OCI-LY7 (cell line): ENCODE measurements around the gene HIVEP3. TPM values are rescaled to one million over a fixed set of nuclear protein-coding genes. Genes with fewer than 3 reads are reported as not detected.

Experiments
- BruUV-seq: library from RNA; stranded (reverse); fragments of 400-500 nt; replicated peaks from 2 replicates; lab custom pipeline; 2021; lab: Mats Ljungman, UMichigan
- CTCF ChIA-PET: fragments of 300-600 bp; sonication (Branson Sonifier 250); formaldehyde crosslinking; loops from one replicate; lab custom pipeline; 2022; ENCODE audit warnings: antibody characterized with exemption; ENCODE audit not compliant: unreplicated experiment; lab: Charles Lee
- POLR2A ChIA-PET: fragments of 300-600 bp; sonication (Branson Sonifier 250); formaldehyde crosslinking; loops from one replicate; lab custom pipeline; 2022; ENCODE audit warnings: antibody characterized with exemption; lab: Charles Lee
- DNase-seq: peaks from one replicate; pipeline ENCODE4 v3.0.0-alpha.2; 2015; ENCODE audit warnings: low spot score
- H2AFZ ChIP-seq: fragments of 200-600 bp; sonication (generic), shearing (Covaris generic); 2 replicates; pipeline ENCODE4 v1.6.1; 2014; ENCODE audit warnings: mild to moderate bottlenecking, antibody characterized with exemption, low read length, moderate library complexity
- H3K27ac ChIP-seq: fragments of 200-600 bp; sonication (generic); 2 replicates; pipeline ENCODE4 v1.5.1; 2014; ENCODE audit warnings: mixed run types, low read depth, mild to moderate bottlenecking, moderate library complexity, low read length, inconsistent platforms; ENCODE audit not compliant: poor library complexity, severe bottlenecking
- H3K36me3 ChIP-seq: fragments of 200-600 bp; sonication (generic); 2 replicates; pipeline ENCODE4 v1.6.1; 2014; ENCODE audit warnings: mild to moderate bottlenecking, antibody characterized with exemption, low read length, moderate library complexity, mixed read lengths; ENCODE audit not compliant: insufficient read depth
- H3K4me1 ChIP-seq: fragments of 200-600 bp; sonication (generic); 2 replicates; pipeline ENCODE4 v1.5.1; 2014; ENCODE audit warnings: mild to moderate bottlenecking, low read length; ENCODE audit not compliant: insufficient read depth, poor library complexity, severe bottlenecking
- H3K4me2 ChIP-seq: fragments of 200-600 bp; sonication (generic); 2 replicates; pipeline ENCODE4 v1.6.1; 2014; ENCODE audit warnings: mild to moderate bottlenecking, low read length
- H3K4me3 ChIP-seq: fragments of 200-600 bp; sonication (generic); 2 replicates; pipeline ENCODE4 v1.5.1; 2014; ENCODE audit warnings: mild to moderate bottlenecking, low read depth, low read length; ENCODE audit not compliant: poor library complexity, severe bottlenecking
- H3K79me2 ChIP-seq: fragments of 200-600 bp; sonication (generic); 2 replicates; pipeline ENCODE4 v1.6.1; 2016; ENCODE audit warnings: low read depth, mild to moderate bottlenecking, low read length, moderate library complexity, mixed read lengths; ENCODE audit not compliant: insufficient read depth
- H3K9me2 ChIP-seq: fragments of 200-600 bp; sonication (generic); 2 replicates; pipeline ENCODE4 v1.6.1; 2016; ENCODE audit warnings: mild to moderate bottlenecking, low read length, mixed read lengths; ENCODE audit not compliant: insufficient read depth
- H3K9me3 ChIP-seq: fragments of 200-600 bp; sonication (generic); 2 replicates; pipeline ENCODE4 v1.6.1; 2014; ENCODE audit warnings: mild to moderate bottlenecking, mixed run types, low read length, mixed read lengths
- H4K20me1 ChIP-seq: fragments of 200-600 bp; sonication (generic); 2 replicates; pipeline ENCODE4 v1.6.1; 2014; ENCODE audit warnings: mild to moderate bottlenecking, antibody characterized with exemption, low read length, moderate library complexity, mixed read lengths; ENCODE audit not compliant: insufficient read depth
- EZH2phosphoT487 ChIP-seq: fragments of 200-600 bp; sonication (generic); IDR thresholded peaks from 2 replicates; pipeline ENCODE4 v1.6.1; 2018; ENCODE audit warnings: low read depth, borderline replicate concordance, mild to moderate bottlenecking, mixed run types, antibody characterized with exemption, low read length, moderate library complexity, mixed read lengths
- intact Hi-C: fragments of 100-400 bp; cut with micrococcal nuclease; formaldehyde crosslinking; loops from one replicate; pipeline ENCODE4 v1.10.0; 2022; ENCODE audit not compliant: unreplicated experiment
- total RNA-seq, 2 experiments: library from RNA; depleted of rRNA in 1 of 2; stranded (reverse); fragments of >200 nt in 1 of 2; shearing (Covaris generic) in 1 of 2; gene quantifications; 2 replicates each; pipeline ENCODE4 v1.2.3, GENCODE V29; 2014 to 2022
- TF ChIP-seq, protein P1 (sequence below): fragments of 200-600 bp; sonication (generic); conservative IDR thresholded peaks from 2 replicates; pipeline ENCODE4 v1.5.1; 2014; ENCODE audit warnings: mild to moderate bottlenecking, antibody characterized with exemption, low read length, moderate library complexity, mixed read lengths

Gene HIVEP3
- total RNA-seq, 2 experiments from 2014 or later: 0.53 to 0.60 TPM

DNA sequence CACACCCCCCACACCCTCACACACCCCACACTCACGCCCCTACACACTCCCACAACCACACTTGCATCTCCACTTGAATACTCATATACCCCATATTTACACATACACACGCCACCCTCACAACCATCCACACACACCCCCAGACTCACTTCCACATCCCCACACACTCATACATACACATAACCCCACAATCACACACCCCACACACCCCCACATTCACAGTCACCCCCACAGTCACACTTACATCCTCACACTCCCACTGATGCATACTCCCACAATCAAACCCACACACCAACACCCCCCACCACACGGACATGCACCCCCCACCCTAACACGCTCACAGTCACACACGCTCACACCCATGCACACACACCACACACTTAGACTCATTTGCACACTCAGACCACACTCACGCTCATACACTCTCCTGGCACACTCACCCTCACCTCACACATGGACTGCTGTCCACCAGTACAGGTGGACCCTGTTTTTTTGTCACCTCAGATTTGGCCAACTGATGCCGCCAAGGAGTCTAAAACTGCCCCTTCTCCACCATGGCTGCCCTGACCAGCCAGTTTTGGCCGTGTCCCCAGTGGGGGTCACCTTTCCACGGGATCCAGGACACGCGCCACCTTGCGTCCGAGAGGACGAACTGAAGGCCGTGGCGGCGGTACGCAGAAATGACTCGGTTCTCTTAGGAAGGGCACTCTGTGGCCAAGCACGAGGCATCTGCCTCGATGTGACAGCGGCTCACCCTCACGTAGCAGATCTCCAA lies 388.9 kb downstream of the HIVEP3 start:
- TF ChIP-seq, protein P1, sequence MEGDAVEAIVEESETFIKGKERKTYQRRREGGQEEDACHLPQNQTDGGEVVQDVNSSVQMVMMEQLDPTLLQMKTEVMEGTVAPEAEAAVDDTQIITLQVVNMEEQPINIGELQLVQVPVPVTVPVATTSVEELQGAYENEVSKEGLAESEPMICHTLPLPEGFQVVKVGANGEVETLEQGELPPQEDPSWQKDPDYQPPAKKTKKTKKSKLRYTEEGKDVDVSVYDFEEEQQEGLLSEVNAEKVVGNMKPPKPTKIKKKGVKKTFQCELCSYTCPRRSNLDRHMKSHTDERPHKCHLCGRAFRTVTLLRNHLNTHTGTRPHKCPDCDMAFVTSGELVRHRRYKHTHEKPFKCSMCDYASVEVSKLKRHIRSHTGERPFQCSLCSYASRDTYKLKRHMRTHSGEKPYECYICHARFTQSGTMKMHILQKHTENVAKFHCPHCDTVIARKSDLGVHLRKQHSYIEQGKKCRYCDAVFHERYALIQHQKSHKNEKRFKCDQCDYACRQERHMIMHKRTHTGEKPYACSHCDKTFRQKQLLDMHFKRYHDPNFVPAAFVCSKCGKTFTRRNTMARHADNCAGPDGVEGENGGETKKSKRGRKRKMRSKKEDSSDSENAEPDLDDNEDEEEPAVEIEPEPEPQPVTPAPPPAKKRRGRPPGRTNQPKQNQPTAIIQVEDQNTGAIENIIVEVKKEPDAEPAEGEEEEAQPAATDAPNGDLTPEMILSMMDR: no peak
- TF ChIP-seq EZH2phosphoT487: no peak
- Histone ChIP-seq H3K4me1 (no peaks in the 10 kb centered on the region), H3K4me2 (no peak overlapping the region), H4K20me1 (no peaks in the 10 kb centered on the region), H2AFZ (no peak overlapping the region), H3K27ac (no peak overlapping the region), H3K36me3 (no peaks in the 10 kb centered on the region), H3K9me2 (no peaks in the 10 kb centered on the region), H3K9me3 (no peaks in the 10 kb centered on the region), H3K4me3 (no peak overlapping the region), H3K79me2 (no peaks in the 10 kb centered on the region)
- DNase-seq: no peak
- BruUV-seq: no TSS peak
- intact Hi-C loops: no loop called here
- CTCF ChIA-PET: no interaction called here
- POLR2A ChIA-PET: no interaction called here

DNA sequence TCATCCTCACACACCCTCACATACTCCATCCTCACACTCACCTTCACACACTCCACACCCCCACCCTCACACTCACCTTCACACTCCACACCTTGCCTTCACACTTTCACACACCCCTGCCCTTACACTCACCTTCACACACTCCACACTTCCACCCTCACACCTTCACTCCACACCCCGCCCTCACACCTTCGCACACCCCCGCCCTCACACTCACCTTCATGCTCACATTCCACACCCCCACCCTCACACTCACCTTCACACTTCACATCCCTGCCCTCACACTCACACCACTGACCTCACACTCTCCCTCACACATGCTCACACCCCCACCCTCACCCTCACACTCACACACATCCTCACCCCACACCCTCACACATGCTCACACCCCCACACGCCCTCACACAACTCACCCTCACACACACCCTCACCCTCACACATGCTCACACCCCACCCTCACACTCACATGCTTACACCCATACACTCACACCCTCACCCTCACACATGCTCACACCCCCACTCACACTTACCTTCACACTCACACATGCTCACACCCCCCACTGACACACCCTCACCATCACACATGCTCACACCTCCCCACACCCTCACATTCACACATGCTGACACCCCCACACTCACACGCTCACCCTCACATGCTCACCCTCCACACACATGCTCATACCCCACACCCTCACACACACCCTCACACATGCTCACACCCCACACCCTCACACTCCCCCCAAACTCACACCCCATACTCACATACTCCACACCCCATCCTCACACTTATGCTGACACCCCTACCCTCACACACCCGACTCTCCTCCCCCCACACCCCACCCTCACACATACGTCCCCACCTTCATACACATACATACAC lies 389.8 kb downstream of the HIVEP3 start:
- H3K9me3 ChIP-seq: no peaks in the 10 kb centered on the region
- H3K4me2 ChIP-seq: no peak overlapping the region
- no TSS peak for BruUV-seq
- no peaks in the 10 kb centered on the region for H3K9me2 ChIP-seq
- no peak overlapping the region for H3K27ac ChIP-seq
- intact Hi-C loops: no loop called here
- no peaks in the 10 kb centered on the region for H4K20me1 ChIP-seq
- TF ChIP-seq, protein P1: no peak
- TF ChIP-seq EZH2phosphoT487: no peak
- no peaks in the 10 kb centered on the region for H3K36me3 ChIP-seq
- POLR2A ChIA-PET: no interaction called here
- no peak overlapping the region for H3K4me3 ChIP-seq
- H3K79me2 ChIP-seq: no peaks in the 10 kb centered on the region
- CTCF ChIA-PET: no interaction called here
- H2AFZ ChIP-seq: no peak overlapping the region
- DNase-seq: no peak
- no peaks in the 10 kb centered on the region for H3K4me1 ChIP-seq

DNA sequence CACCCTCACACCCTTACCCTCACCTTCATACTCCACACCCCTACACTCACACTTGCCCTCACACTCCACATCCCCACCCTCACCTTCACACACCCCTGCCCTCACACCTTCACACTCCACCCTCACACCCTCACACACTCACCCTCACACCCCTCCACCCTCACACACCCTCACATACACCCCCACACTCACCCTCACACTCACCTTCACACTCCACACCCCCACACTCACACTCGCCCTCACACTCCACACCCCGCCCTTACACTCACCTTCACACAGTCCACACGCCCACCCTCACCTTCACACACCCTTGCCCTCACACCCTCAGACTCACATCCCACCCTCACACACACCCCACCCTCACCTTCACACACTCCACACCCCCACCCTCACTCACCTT lies 390.6 kb downstream of the HIVEP3 start:
- BruUV-seq: no TSS peak
- no peak for DNase-seq
- Histone ChIP-seq H3K4me3 (no peak overlapping the region), H4K20me1 (no peaks in the 10 kb centered on the region), H3K4me1 (no peaks in the 10 kb centered on the region), H2AFZ (no peak overlapping the region), H3K27ac (no peak overlapping the region), H3K79me2 (no peaks in the 10 kb centered on the region), H3K9me3 (no peaks in the 10 kb centered on the region), H3K36me3 (no peaks in the 10 kb centered on the region), H3K9me2 (no peaks in the 10 kb centered on the region), H3K4me2 (no peak overlapping the region)
- CTCF ChIA-PET: no interaction called here
- intact Hi-C loops: no loop called here
- POLR2A ChIA-PET: no interaction called here
- TF ChIP-seq, protein P1: no peak
- TF ChIP-seq EZH2phosphoT487: no peak
